T follicular helper cell (primary cell): ENCODE data around the gene GAREM1.
"Not testable (repeated sequence)": the region's sequence is repeated elsewhere in the genome, so short reads cannot be mapped to it uniquely, and the experiment has no call there.

Source experiments
- DNase-seq: peaks from one replicate; pipeline ENCODE4 v3.0.0-alpha.2; 2020; ENCODE audit warnings: low read depth

GAREM1 gene

GRCh38 chr18:32257084-32257785 lies 213.4 kb downstream of the GAREM1 start:
- DNase-seq: no peak

GRCh38 chr18:32255570-32255969 lies 215.1 kb downstream of the GAREM1 start:
- DNase-seq: no peak

GRCh38 chr18:32252141-32252860 lies 218.4 kb downstream of the GAREM1 start:
- DNase-seq: no peak

GRCh38 chr18:32251466-32251865 lies 219.2 kb downstream of the GAREM1 start:
- DNase-seq: no peak

- no peak for DNase-seq
Measured at GRCh38 chr18:32249147-32249929, 221.3 kb downstream of the GAREM1 start.

- DNase-seq: no peak
Measured at GRCh38 chr18:32244881-32245280, 225.8 kb downstream of the GAREM1 start.

GRCh38 chr18:32243358-32243757 lies 227.3 kb downstream of the GAREM1 start:
- no peak for DNase-seq

- DNase-seq: no peak
Measured at GRCh38 chr18:32242395-32242794, 228.3 kb downstream of the GAREM1 start.

- no peak for DNase-seq
Measured at GRCh38 chr18:32238635-32239268, 231.9 kb downstream of the GAREM1 start.

GRCh38 chr18:32237049-32237448 lies 233.6 kb downstream of the GAREM1 start:
- DNase-seq: no peak

GRCh38 chr18:32233348-32233747 lies 237.3 kb downstream of the GAREM1 start:
- DNase-seq: not testable (repeated sequence)

GRCh38 chr18:32219431-32220018 lies 251.2 kb downstream of the GAREM1 start:
- DNase-seq: no peak

- DNase-seq: no peak
Measured at GRCh38 chr18:32216390-32216789, 254.3 kb downstream of the GAREM1 start.

GRCh38 chr18:32213693-32214092 lies 257.0 kb downstream of the GAREM1 start:
- DNase-seq: no peak
